NCI-H187 (cell line): Measurements from ENCODE around the gene STAC.

Experiments
- DNase-seq, 2 experiments: peaks; one replicate each; lab custom pipeline; 2025; lab: John Stamatoyannopoulos, UW

STAC gene

GRCh38 chr3:36595511-36595910, 215.2 kb downstream of the STAC start:
- no peak for DNase-seq

- no peak for DNase-seq
Observed at GRCh38 chr3:36596419-36596818, 216.1 kb downstream of the STAC start.

- no peak for DNase-seq
Observed at GRCh38 chr3:36597422-36597821, 217.1 kb downstream of the STAC start.
